ENCODE data around the gene FMN2. TPM values are rescaled to one million over a fixed set of nuclear protein-coding genes. Genes with fewer than 3 reads are reported as not detected.

Gene FMN2
- total RNA-seq, 1 donor from 2014 or later, result 3.5 TPM

DNA sequence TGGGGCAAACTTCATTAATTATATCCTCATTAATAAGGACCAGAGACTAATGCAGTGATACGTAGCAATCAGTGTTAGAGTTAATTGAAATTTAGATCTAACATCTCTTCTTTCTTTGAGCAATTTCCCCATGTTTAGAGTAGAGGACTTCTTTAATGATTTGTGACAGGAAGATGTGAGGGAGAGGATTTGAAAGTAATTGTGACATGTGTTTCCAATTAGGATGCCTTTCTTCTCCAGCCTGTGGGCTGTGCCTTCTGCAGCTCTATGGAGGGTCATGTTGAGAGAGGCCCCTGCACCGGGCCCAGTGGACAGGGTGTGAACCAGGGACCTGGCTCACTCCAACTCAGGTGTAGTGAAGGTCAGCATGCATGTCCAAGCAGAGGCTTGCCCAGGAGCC lies 417.3 kb downstream of the FMN2 start:
- no peak for DNase-seq (ENCODE audit: low spot score)
- no peak for TF ChIP-seq CTCF (IDR thresholded peaks at IDR 0.05)
- Mint-ChIP-seq H3K27ac (ENCODE audit: unreplicated experiment) (no peak overlapping the region), H3K27me3 (ENCODE audit: low read depth) (peaks cover 12% of the 10 kb centered on the region), H3K36me3 (ENCODE audit: low read depth) (no peaks in the 10 kb centered on the region), H3K9me3 (ENCODE audit: low read depth) (no peaks in the 10 kb centered on the region), H3K4me3 (ENCODE audit: unreplicated experiment) (no peak overlapping the region), H3K4me1 (ENCODE audit: low read depth) (no peaks in the 10 kb centered on the region)

DNA sequence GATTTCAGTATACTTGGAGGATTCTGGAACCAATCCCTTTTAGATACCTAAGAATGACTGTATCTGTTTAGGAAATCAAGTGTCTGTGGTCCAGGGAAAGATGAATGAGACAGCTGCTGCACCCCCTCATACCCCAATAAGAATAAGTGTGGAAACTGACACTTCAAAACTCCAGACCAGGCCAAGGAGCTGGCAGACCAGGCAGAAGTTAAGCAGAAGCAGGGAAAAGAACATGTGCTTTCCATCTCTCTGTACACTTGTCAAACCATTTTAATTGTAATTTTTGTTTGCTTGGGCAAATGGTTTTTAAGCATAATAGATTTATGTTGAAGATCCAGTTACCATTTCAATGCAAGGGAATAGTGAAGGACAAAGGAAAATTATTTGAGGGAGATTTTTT lies 420.1 kb downstream of the FMN2 start:
- H3K4me3 Mint-ChIP-seq (ENCODE audit: unreplicated experiment), result no peak overlapping the region
- H3K27me3 Mint-ChIP-seq (ENCODE audit: low read depth), result peaks cover 12% of the 10 kb centered on the region
- no peak for TF ChIP-seq CTCF (IDR thresholded peaks at IDR 0.05)
- H3K9me3 Mint-ChIP-seq (ENCODE audit: low read depth), result no peaks in the 10 kb centered on the region
- peaks cover 16% of the 10 kb centered on the region for H3K4me1 Mint-ChIP-seq (ENCODE audit: low read depth)
- no peak for DNase-seq (ENCODE audit: low spot score)
- no peak overlapping the region for H3K27ac Mint-ChIP-seq (ENCODE audit: unreplicated experiment)
- no peaks in the 10 kb centered on the region for H3K36me3 Mint-ChIP-seq (ENCODE audit: low read depth)

GRCh38 chr1:240515505-240515904 lies 423.8 kb downstream of the FMN2 start:
- Mint-ChIP-seq H3K9me3 (ENCODE audit: low read depth) (no peaks in the 10 kb centered on the region), H3K27me3 (ENCODE audit: low read depth) (peaks cover 8% of the 10 kb centered on the region), H3K4me3 (ENCODE audit: unreplicated experiment) (no peak overlapping the region), H3K4me1 (ENCODE audit: low read depth) (peaks cover 16% of the 10 kb centered on the region), H3K36me3 (ENCODE audit: low read depth) (no peaks in the 10 kb centered on the region), H3K27ac (ENCODE audit: unreplicated experiment) (no peak overlapping the region)
- no peak for TF ChIP-seq CTCF (IDR thresholded peaks at IDR 0.05)
- no peak for DNase-seq (ENCODE audit: low spot score)

- Mint-ChIP-seq H3K9me3 (ENCODE audit: low read depth) (no peaks in the 10 kb centered on the region), H3K36me3 (ENCODE audit: low read depth) (no peaks in the 10 kb centered on the region), H3K27ac (ENCODE audit: unreplicated experiment) (no peak overlapping the region), H3K4me3 (ENCODE audit: unreplicated experiment) (no peak overlapping the region), H3K27me3 (ENCODE audit: low read depth) (peaks cover 8% of the 10 kb centered on the region), H3K4me1 (ENCODE audit: low read depth) (peaks cover 16% of the 10 kb centered on the region)
- TF ChIP-seq CTCF (IDR thresholded peaks at IDR 0.05), result no peak
- no peak for DNase-seq (ENCODE audit: low spot score)
These were observed 424.4 kb downstream of the FMN2 start for GRCh38 chr1:240516069-240516468.

- Mint-ChIP-seq H3K27me3 (ENCODE audit: low read depth) (peaks cover 8% of the 10 kb centered on the region), H3K27ac (ENCODE audit: unreplicated experiment) (no peak overlapping the region), H3K4me3 (ENCODE audit: unreplicated experiment) (no peak overlapping the region), H3K36me3 (ENCODE audit: low read depth) (no peaks in the 10 kb centered on the region), H3K4me1 (ENCODE audit: low read depth) (peaks cover 16% of the 10 kb centered on the region), H3K9me3 (ENCODE audit: low read depth) (no peaks in the 10 kb centered on the region)
- TF ChIP-seq CTCF (IDR thresholded peaks at IDR 0.05), result no peak
- DNase-seq (ENCODE audit: low spot score), result no peak
These were observed 426.2 kb downstream of the FMN2 start for GRCh38 chr1:240517891-240518290.
